Thyroid gland (tissue), 4 donors: ENCODE measurements around the gene LRMDA. TPM values are rescaled to one million over a fixed set of nuclear protein-coding genes. Genes with fewer than 3 reads are reported as not detected.

Experiments
- DNase-seq, 2 donors: peaks; one replicate each; pipeline ENCODE4 v3.0.0-alpha.2; 2019
- H3K27ac ChIP-seq, 3 donors: fragments of 200-600 bp; sonication (generic); 1 replicate in 2 of 3; 2 replicates in 1 of 3; pipeline ENCODE4 v1.5.1; 2016 to 2019; ENCODE audit warnings: mild to moderate bottlenecking in 1 of 3, moderate library complexity in 1 of 3
- H3K27me3 ChIP-seq: fragments of 200-600 bp; sonication (generic); one replicate; pipeline ENCODE4 v1.5.1; 2019
- H3K36me3 ChIP-seq, 2 donors: fragments of 200-600 bp; sonication (generic); one replicate each; pipeline ENCODE4 v1.5.1; 2016 to 2019
- H3K4me1 ChIP-seq, 2 donors: fragments of 200-600 bp; sonication (generic); one replicate each; pipeline ENCODE4 v1.5.1; 2017 to 2019
- H3K4me3 ChIP-seq, 3 donors: fragments of 200-600 bp; sonication (generic); replicated peaks in 1 of 3; 1 replicate in 2 of 3; 2 replicates in 1 of 3; pipeline ENCODE4 v1.5.1; 2016; ENCODE audit warnings: mild to moderate bottlenecking in 1 of 3
- H3K9me3 ChIP-seq: fragments of 200-600 bp; sonication (generic); one replicate; pipeline ENCODE4 v1.5.1; 2017
- POLR2A ChIP-seq, 2 donors: fragments of 450-650 bp; IDR thresholded peaks; one replicate each; pipeline ENCODE4 v1.6.1; 2017; ENCODE audit warnings: antibody characterized with exemption in 2 of 2, mild to moderate bottlenecking in 2 of 2, moderate library complexity in 1 of 2
- WGBS, 2 donors: methylation state at CpG; one replicate each; pipeline ENCODE4 v1.1.5; 2017; 5-methylcytosine and 5-hydroxymethylcytosine counted together
- intact Hi-C: fragments of 100-400 bp; cut with DNase I; formaldehyde crosslinking; loops from one replicate; pipeline ENCODE4 v1.15.1; 2023
- total RNA-seq, 4 donors: library from RNA; depleted of rRNA; stranded (reverse); fragments of >200 nt; gene quantifications; one replicate each; pipeline ENCODE4 v1.2.3, GENCODE V29; 2016
- TF ChIP-seq, protein P1 (sequence below), 6 experiments: fragments of 200-600 bp in 3 of 6; fragments of 450-650 bp in 3 of 6; sonication (generic) in 3 of 6; IDR thresholded peaks; one replicate each; pipeline ENCODE4 v1.5.1; 2016 to 2019; ENCODE audit warnings: antibody characterized with exemption in 6 of 6, mild to moderate bottlenecking in 2 of 6, inconsistent platforms in 1 of 6, moderate library complexity in 1 of 6

LRMDA gene
- total RNA-seq, 4 donors from 2014 or later, result 16.5 to 31.7 (median 23.2) TPM

DNA sequence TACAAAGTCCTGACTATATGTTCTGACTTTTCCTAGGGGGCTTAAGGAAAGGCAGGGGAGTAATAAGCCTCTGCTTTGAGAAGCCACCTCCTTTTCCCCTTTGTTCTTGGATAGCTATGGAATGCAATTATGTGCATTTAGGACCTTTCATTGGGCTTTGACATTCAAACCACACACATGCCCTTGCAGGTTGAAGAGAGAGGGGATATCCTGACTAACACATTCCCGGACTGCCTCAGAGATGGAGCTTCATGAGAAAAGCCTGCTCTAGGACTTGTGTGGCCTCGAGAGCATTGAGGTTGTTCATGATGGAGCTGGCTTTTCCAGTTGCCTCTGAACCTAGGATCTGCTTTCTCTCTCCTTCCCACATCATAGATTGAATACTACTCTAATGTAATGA, 694.5 kb downstream of the LRMDA start:
- Histone ChIP-seq H3K4me1 (peaks cover 15 to 21% of the 10 kb centered on the region in 2 donors), H3K4me3 (no peak overlapping the region), H3K27ac (no peak overlapping the region), H3K36me3 (no peaks in the 10 kb centered on the region), H3K27me3 (no peaks in the 10 kb centered on the region), H3K9me3 (no peaks in the 10 kb centered on the region)
- 78 to 93% methylated on average over 2 of the region's 2 CpGs for WGBS, 2 donors
- no peak for DNase-seq
- intact Hi-C loops, result no loop called here
- no peak for TF ChIP-seq POLR2A (IDR thresholded peaks at IDR 0.05)
- TF ChIP-seq, protein P1, sequence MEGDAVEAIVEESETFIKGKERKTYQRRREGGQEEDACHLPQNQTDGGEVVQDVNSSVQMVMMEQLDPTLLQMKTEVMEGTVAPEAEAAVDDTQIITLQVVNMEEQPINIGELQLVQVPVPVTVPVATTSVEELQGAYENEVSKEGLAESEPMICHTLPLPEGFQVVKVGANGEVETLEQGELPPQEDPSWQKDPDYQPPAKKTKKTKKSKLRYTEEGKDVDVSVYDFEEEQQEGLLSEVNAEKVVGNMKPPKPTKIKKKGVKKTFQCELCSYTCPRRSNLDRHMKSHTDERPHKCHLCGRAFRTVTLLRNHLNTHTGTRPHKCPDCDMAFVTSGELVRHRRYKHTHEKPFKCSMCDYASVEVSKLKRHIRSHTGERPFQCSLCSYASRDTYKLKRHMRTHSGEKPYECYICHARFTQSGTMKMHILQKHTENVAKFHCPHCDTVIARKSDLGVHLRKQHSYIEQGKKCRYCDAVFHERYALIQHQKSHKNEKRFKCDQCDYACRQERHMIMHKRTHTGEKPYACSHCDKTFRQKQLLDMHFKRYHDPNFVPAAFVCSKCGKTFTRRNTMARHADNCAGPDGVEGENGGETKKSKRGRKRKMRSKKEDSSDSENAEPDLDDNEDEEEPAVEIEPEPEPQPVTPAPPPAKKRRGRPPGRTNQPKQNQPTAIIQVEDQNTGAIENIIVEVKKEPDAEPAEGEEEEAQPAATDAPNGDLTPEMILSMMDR (IDR thresholded peaks at IDR 0.05), result no peak

DNA sequence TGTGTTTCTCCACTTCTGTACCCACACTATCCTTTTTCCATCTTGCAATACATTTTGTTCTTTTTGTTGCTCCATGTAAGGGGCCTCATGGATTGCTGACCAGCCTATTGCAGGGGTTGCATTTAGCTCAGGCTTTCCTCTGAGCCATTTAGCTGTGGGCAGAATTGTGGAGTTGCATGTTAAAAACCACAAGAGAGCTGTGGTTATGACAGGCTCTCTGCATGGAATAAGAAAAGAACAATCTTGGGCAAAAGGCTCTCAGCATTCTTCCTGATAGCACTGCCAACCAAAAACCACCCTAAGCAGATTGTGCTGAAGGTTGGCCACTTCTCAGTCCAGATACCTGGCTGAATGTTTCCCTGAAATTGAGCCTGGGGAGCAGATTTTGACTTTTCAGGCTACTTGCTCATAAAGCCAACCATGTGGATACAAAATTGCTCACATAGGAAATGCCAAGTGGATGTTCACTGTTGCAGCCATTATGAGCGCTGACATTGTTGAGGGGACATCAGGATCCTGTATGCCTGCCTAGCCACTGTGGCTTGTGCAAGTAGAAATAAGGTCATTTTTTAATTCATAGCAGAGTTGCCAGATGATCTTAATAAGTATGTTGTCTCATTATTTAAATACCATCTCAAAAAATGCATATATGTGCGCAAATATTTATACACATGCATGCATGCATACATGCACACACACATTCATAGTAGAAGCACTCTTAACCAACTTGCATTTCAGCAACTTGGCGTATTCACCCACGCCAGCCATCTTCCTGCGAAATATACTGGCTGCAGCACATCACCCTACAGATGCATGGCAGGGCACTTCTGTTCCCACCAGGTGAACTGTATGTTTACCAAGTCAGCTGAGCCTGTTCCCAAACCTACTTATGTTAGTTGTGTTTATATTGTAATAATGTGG, 695.4 kb downstream of the LRMDA start:
- Histone ChIP-seq H3K27me3 (no peaks in the 10 kb centered on the region), H3K4me3 (no peak overlapping the region), H3K27ac (no peak overlapping the region), H3K4me1 (peaks cover 15 to 21% of the 10 kb centered on the region in 2 donors), H3K36me3 (no peaks in the 10 kb centered on the region), H3K9me3 (no peaks in the 10 kb centered on the region)
- no peak for TF ChIP-seq POLR2A (IDR thresholded peaks at IDR 0.05)
- TF ChIP-seq, protein P1 (IDR thresholded peaks at IDR 0.05), result no peak
- intact Hi-C loops, result no loop called here
- WGBS, 2 donors, result 97 to 99% methylated on average over 5 of the region's 5 CpGs
- DNase-seq, result peak in 1 of 2 donors; percentile 24

DNA sequence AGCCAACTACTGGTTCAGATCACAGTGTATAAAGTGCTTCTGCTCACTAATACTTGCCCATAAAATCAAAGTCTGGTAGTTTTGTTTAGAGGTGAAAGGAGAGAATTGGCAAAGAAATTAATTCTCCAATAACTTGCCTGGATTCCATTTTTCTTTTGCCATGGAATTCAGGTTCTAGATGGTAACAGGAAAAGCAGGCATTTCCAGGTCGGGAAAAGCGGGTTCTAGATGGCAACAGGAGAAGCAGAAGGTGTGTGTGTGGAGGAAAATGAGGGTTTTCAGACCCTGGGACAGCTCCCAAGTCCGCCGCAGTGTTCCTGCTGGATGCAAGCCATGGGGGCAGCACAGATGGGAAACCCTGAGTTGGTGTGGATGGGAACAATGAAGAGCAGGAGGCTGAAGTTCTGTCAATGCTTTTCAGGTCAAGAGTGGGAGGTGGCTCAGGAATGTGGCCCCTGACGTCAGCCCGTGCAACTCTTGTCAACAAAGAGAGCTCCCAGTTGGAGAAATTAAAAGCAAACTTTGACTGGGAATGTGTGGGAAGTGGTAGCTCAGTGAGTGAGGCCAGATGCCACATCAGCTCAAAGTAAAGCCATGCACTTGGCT, 696.7 kb downstream of the LRMDA start:
- TF ChIP-seq POLR2A (IDR thresholded peaks at IDR 0.05), result no peak
- TF ChIP-seq, protein P1 (IDR thresholded peaks at IDR 0.05), result no peak
- H3K27ac ChIP-seq, result peak overlapping the region in 1 of 3 donors; percentile 7
- peak; percentile 24 to 37 for DNase-seq
- no peaks in the 10 kb centered on the region for H3K36me3 ChIP-seq
- 59 to 64% methylated on average over 6 of the region's 6 CpGs for WGBS, 2 donors
- no peaks in the 10 kb centered on the region for H3K27me3 ChIP-seq
- intact Hi-C loops, result no loop called here
- no peak overlapping the region for H3K4me3 ChIP-seq
- H3K4me1 ChIP-seq, result peaks cover 15 to 21% of the 10 kb centered on the region in 2 donors
- no peaks in the 10 kb centered on the region for H3K9me3 ChIP-seq

DNA sequence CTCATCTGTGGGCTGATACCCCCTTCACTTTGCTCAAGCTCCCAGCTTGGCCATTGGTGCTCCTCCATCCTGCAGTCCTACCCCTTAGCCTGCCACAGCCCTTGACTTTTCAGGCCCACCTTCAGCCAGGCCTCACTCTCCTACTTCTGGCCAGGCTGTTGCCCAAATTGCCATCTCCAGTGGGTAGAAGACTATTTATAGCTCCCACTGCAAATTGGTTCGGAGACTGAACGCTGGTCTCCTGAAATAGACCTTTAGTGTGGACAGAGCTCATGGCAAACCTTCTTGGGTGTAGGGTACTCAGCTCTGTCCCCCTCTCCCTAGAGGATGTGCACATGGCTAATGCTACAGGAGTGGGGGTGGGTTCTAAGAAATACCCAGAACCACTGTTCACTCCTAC, 697.8 kb downstream of the LRMDA start:
- Histone ChIP-seq H3K4me3 (no peak overlapping the region), H3K27me3 (no peaks in the 10 kb centered on the region), H3K27ac (no peak overlapping the region), H3K36me3 (no peaks in the 10 kb centered on the region), H3K9me3 (no peaks in the 10 kb centered on the region), H3K4me1 (peaks cover 15 to 21% of the 10 kb centered on the region in 2 donors)
- intact Hi-C loops, result no loop called here
- WGBS, 2 donors, result 95 to 100% methylated on average over 2 of the region's 2 CpGs
- TF ChIP-seq, protein P1 (IDR thresholded peaks at IDR 0.05), result no peak
- TF ChIP-seq POLR2A (IDR thresholded peaks at IDR 0.05), result no peak
- DNase-seq, result no peak

DNA sequence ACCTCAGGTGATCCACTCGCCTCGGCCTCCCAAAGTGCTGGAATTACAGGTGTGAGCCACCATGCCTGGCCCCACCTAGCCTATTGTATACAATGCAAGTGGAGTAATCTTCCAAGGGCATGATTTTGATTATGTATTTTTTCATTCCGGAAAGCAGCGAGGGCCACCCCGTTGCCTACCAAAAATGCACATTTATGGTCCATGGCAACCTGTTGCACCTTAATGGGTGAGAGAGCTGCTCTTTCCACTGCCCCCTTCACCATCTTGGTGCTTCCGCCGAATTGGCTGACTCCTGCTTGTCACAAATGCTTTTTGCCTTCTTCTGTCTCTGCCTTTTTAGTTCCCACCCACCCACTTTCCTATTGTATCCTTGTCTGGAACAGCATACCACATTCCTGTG, 699.5 kb downstream of the LRMDA start:
- H3K27me3 ChIP-seq, result no peaks in the 10 kb centered on the region
- intact Hi-C loops, result no loop called here
- 86 to 87% methylated on average over 7 of the region's 7 CpGs for WGBS, 2 donors
- no peak overlapping the region for H3K27ac ChIP-seq
- H3K9me3 ChIP-seq, result no peaks in the 10 kb centered on the region
- H3K4me3 ChIP-seq, result no peak overlapping the region
- H3K4me1 ChIP-seq, result peaks cover 15 to 21% of the 10 kb centered on the region in 2 donors
- no peak for DNase-seq
- H3K36me3 ChIP-seq, result no peaks in the 10 kb centered on the region
- no peak for TF ChIP-seq POLR2A (IDR thresholded peaks at IDR 0.05)
- TF ChIP-seq, protein P1 (IDR thresholded peaks at IDR 0.05), result no peak
